Memory B cell (primary cell): ENCODE results near the gene USP36.

Source experiments
- ATAC-seq: fragments of 150-1000 bp; cut with Tn5 transposase; 2 replicates; pipeline ENCODE4 v1.10.0; 2021; ENCODE audit warnings: low read depth, mild to moderate bottlenecking, moderate library complexity
- DNase-seq, 2 donors: peaks; one replicate each; pipeline ENCODE4 v3.0.0; 2022; ENCODE audit warnings: low spot score in 2 of 2
- H3K27ac Mint-ChIP-seq: one replicate; pipeline ENCODE4 v1.8.0; 2022; ENCODE audit warnings: mild to moderate bottlenecking, moderate library complexity, mixed read lengths
- H3K27me3 Mint-ChIP-seq: one replicate; pipeline ENCODE4 v1.8.0; 2022; ENCODE audit warnings: mixed read lengths
- H3K36me3 Mint-ChIP-seq: one replicate; pipeline ENCODE4 v1.8.0; 2022; ENCODE audit warnings: mild to moderate bottlenecking, mixed read lengths
- H3K4me1 Mint-ChIP-seq: one replicate; pipeline ENCODE4 v1.8.0; 2022; ENCODE audit warnings: mixed read lengths
- H3K4me3 Mint-ChIP-seq: one replicate; pipeline ENCODE4 v1.8.0; 2022; ENCODE audit warnings: mild to moderate bottlenecking, moderate library complexity, mixed read lengths
- H3K9me3 Mint-ChIP-seq: one replicate; pipeline ENCODE4 v1.8.0; 2022; ENCODE audit warnings: mixed read lengths

The USP36 gene

DNA sequence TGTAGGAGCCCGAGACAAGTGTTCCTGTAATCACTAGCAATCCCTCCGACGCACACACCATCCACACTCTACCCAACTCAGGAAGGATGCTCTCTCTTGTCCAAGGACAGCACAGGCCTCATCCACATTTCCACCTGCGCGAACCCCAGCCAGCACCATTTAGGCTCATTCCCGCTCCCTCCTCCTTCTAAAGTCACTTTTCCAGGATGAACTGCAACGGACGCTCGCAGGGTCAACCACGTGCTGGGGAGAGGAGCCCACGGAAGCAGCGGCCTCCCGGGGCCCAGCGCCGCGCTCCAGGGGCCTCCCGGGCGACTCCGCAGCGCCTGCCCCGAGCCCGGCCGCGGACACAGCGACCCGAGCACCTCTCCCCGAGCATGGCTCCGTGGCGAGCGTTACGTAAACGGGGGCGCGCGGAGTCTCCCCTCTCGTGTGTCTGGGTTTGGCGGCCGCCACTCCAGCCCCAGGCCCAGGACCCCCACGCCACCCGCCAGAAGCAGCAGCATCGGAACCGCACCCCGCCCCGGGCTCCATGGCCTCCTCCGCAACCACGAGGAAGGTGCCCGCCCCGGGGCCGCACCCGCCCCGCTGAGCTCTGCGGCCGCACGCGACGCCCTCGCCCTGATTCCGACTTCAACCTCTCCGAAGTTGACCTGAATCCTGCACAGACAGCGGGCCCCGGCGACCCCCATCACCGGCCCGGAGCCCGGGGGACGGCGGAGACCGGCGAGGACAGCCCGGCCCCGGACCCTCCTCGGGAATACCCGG lies 668 bp downstream of the USP36 start:
- Mint-ChIP-seq H3K36me3 (peaks cover 21% of the 10 kb centered on the region), H3K9me3 (no peaks in the 10 kb centered on the region), H3K4me3 (peak overlapping the region; percentile 95), H3K27ac (peak overlapping the region; percentile 100), H3K27me3 (no peaks in the 10 kb centered on the region), H3K4me1 (peaks cover 36% of the 10 kb centered on the region)
- DNase-seq, result peak in 1 of 2 donors; percentile 65
- peak; percentile 14 for ATAC-seq

- Mint-ChIP-seq H3K27me3 (no peaks in the 10 kb centered on the region), H3K4me3 (peak overlapping the region; percentile 95), H3K9me3 (no peaks in the 10 kb centered on the region), H3K27ac (peak overlapping the region; percentile 100), H3K4me1 (peaks cover 34% of the 10 kb centered on the region), H3K36me3 (peaks cover 22% of the 10 kb centered on the region)
- DNase-seq (no peak), ATAC-seq (no peak)
Measured at GRCh38 chr17:78839235-78839761, 1.3 kb downstream of the USP36 start.

DNA sequence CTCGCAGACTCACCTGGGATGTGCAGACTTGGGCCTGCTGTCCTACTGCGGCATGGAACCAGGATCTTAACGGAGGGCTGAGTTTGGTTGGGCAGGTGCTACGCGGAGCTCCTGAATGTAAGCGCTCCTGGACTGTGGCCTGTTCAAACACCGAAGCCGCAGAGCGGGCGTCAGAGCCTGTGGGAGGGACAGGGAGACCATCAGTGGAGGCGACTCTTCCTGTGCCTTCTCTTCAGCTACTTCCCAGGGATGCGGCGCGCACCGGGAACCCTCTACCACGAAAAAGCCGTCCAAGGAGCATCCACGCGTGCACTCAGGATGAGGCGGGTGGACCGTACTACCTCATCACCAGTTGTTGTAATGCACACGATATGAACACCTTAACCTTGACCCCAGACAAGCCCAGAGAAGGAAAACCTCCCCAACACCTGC lies 2.0 kb downstream of the USP36 start:
- no peaks in the 10 kb centered on the region for H3K9me3 Mint-ChIP-seq
- H3K27ac Mint-ChIP-seq, result peak overlapping the region; percentile 100
- no peaks in the 10 kb centered on the region for H3K27me3 Mint-ChIP-seq
- ATAC-seq, result no peak
- H3K4me3 Mint-ChIP-seq, result peak overlapping the region; percentile 95
- H3K4me1 Mint-ChIP-seq, result peaks cover 32% of the 10 kb centered on the region
- DNase-seq, result no peak
- H3K36me3 Mint-ChIP-seq, result peaks cover 22% of the 10 kb centered on the region

GRCh38 chr17:78836420-78837021 lies 4.1 kb downstream of the USP36 start:
- Mint-ChIP-seq H3K4me3 (no peak overlapping the region), H3K4me1 (peaks cover 31% of the 10 kb centered on the region), H3K36me3 (peaks cover 35% of the 10 kb centered on the region), H3K27me3 (no peaks in the 10 kb centered on the region), H3K27ac (peak overlapping the region; percentile 70), H3K9me3 (no peaks in the 10 kb centered on the region)
- ATAC-seq, result no peak
- DNase-seq, result no peak

DNA sequence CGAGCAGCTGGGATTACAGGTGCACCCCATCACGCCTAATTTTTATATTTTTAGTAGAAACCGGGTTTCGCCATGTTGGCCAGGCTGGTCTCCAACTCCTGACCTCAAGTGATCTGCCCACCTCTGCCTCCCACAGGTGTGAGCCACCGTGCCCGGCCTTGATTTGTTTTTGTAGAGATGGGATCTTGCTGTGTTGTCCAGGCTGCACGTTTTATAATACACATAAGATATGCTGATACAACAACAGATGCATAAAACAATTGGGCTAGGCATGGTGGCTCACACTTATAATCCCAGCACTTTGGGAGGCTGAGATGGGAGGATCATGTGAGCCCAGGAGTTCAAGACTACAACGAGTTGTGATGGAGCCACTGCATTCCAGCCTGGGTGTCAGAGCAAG lies 6.0 kb downstream of the USP36 start:
- H3K9me3 Mint-ChIP-seq, result no peaks in the 10 kb centered on the region
- no peak overlapping the region for H3K4me3 Mint-ChIP-seq
- no peak overlapping the region for H3K27ac Mint-ChIP-seq
- ATAC-seq, result no peak
- no peak for DNase-seq
- no peaks in the 10 kb centered on the region for H3K27me3 Mint-ChIP-seq
- peaks cover 25% of the 10 kb centered on the region for H3K4me1 Mint-ChIP-seq
- peaks cover 42% of the 10 kb centered on the region for H3K36me3 Mint-ChIP-seq

DNA sequence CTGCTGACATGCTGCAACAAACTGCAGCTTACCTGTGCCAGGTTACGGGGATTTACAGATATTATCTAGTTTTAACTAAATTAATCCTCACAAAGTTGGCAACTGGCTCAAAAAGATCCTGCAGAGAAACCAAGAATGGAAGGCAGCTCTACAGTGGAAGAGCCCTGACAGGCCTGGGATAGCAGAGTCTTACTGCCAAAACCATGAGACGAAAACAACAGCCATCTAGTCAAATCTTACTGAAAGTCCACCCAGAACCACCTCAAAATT lies 8.1 kb downstream of the USP36 start:
- H3K27ac Mint-ChIP-seq, result no peak overlapping the region
- ATAC-seq (no peak), DNase-seq (no peak)
- H3K36me3 Mint-ChIP-seq, result peaks cover 45% of the 10 kb centered on the region
- no peak overlapping the region for H3K4me3 Mint-ChIP-seq
- peaks cover 10% of the 10 kb centered on the region for H3K4me1 Mint-ChIP-seq
- H3K9me3 Mint-ChIP-seq, result no peaks in the 10 kb centered on the region
- no peaks in the 10 kb centered on the region for H3K27me3 Mint-ChIP-seq

DNA sequence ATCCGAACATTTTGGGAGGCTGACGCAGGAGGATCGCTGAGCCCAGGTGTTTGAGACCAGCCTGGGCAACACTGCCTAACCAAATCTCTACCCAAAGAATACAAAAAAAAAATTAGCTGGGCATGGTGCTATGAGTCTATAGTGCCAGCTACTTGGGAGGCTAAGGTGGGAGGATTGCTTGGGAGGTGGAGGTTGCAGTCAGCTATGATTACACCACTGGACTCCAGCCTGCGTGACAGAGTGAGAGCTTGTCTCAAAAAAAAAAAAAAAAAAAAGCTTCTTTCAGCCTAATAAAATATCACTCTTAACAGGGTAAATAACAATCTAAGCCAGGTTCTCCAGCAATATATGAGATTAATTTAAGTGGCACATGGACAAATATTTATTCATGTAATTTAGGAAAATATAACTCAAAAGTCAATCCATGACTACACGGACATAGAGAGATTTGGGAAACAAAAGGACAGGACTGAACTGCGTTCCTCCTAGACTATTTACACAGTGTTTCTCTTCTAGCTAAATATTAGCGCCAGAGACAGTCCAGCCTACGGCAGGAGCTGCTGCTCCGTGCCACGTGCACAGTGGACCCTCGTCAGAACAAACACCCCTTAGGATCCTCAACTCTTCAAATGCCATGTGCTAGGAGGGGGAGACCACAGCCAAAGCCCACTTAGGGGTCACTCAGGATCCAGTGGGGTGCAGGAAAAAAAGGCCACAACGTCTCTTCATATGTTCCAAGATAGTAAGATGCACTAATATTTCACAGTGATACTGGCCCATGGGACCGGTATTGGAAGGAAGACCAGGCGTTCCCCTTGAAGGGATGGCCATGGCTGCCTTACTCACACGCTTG lies 8.7 kb downstream of the USP36 start:
- ATAC-seq (no peak), DNase-seq (no peak)
- no peaks in the 10 kb centered on the region for H3K27me3 Mint-ChIP-seq
- peaks cover 45% of the 10 kb centered on the region for H3K36me3 Mint-ChIP-seq
- no peaks in the 10 kb centered on the region for H3K9me3 Mint-ChIP-seq
- no peak overlapping the region for H3K27ac Mint-ChIP-seq
- H3K4me1 Mint-ChIP-seq, result peaks cover 12% of the 10 kb centered on the region
- H3K4me3 Mint-ChIP-seq, result no peak overlapping the region

- no peak overlapping the region for H3K27ac Mint-ChIP-seq
- H3K27me3 Mint-ChIP-seq, result no peaks in the 10 kb centered on the region
- DNase-seq (no peak), ATAC-seq (no peak)
- H3K4me1 Mint-ChIP-seq, result peaks cover 9% of the 10 kb centered on the region
- no peak overlapping the region for H3K4me3 Mint-ChIP-seq
- H3K9me3 Mint-ChIP-seq, result no peaks in the 10 kb centered on the region
- H3K36me3 Mint-ChIP-seq, result peaks cover 45% of the 10 kb centered on the region
Measured at GRCh38 chr17:78829477-78829876, 11.1 kb downstream of the USP36 start.

DNA sequence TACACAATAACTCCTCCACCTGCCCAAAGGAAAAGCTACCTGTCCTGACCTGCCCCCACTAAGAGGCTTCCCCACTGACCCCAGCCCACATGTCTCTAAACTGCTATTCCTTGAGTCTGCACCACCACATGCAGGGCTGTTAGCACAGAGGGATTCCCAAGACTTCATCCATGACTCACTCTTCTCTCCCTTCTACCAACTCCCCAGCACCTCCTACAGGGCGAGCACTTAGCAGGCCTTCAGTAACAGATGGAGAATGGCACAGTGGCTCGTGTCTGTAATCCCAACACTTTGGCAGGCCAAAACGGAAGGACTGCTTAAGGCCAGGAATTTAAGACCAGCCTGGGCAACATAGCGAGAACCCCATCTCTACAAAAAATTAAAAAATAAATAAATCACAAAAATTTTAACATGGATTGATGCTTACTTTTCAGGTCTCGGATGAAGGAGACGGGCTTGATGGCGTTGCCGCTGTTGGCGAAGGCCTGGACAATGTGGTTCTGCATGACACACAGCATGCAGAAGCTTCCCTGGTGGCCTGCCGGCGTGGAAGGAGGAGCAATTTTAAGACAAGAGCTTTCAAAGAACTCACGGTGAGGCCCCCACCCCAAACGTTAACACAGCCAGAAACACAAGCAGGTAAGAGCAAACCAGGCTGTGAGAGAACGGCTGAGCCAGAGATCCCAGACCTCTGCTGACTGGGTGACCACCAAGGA lies 12.0 kb downstream of the USP36 start:
- ATAC-seq (no peak), DNase-seq (no peak)
- Mint-ChIP-seq H3K9me3 (no peaks in the 10 kb centered on the region), H3K27ac (no peak overlapping the region), H3K36me3 (peaks cover 50% of the 10 kb centered on the region), H3K4me3 (no peak overlapping the region), H3K4me1 (peaks cover 9% of the 10 kb centered on the region), H3K27me3 (no peaks in the 10 kb centered on the region)

- no peaks in the 10 kb centered on the region for H3K9me3 Mint-ChIP-seq
- ATAC-seq (peak; percentile 68), DNase-seq (no peak)
- H3K4me3 Mint-ChIP-seq, result no peak overlapping the region
- H3K4me1 Mint-ChIP-seq, result peaks cover 12% of the 10 kb centered on the region
- no peaks in the 10 kb centered on the region for H3K27me3 Mint-ChIP-seq
- H3K36me3 Mint-ChIP-seq, result peaks cover 49% of the 10 kb centered on the region
- peak overlapping the region; percentile 8 for H3K27ac Mint-ChIP-seq
Measured at GRCh38 chr17:78826836-78827509, 13.6 kb downstream of the USP36 start.

DNA sequence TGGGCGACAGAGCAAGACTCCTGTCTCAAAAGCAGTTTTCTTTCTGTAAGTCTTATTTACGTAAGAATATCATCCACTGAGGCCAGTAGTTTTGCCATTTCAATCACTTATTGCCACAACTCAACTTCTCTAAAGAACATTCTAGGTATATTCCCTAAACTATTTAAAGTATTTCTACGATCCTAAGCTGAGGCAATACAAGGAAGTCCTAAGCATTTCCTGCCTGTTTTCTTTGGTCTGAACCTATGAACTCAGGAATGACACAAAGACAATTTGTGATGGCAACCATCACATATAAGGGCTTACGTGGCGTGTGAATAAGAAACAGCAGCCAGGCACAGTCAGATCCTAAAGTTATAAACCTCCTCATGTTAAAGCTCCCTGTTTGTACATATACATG lies 14.2 kb downstream of the USP36 start:
- no peak overlapping the region for H3K4me3 Mint-ChIP-seq
- peaks cover 12% of the 10 kb centered on the region for H3K4me1 Mint-ChIP-seq
- H3K27me3 Mint-ChIP-seq, result no peaks in the 10 kb centered on the region
- ATAC-seq (no peak), DNase-seq (no peak)
- H3K9me3 Mint-ChIP-seq, result no peaks in the 10 kb centered on the region
- H3K27ac Mint-ChIP-seq, result no peak overlapping the region
- peaks cover 45% of the 10 kb centered on the region for H3K36me3 Mint-ChIP-seq

DNA sequence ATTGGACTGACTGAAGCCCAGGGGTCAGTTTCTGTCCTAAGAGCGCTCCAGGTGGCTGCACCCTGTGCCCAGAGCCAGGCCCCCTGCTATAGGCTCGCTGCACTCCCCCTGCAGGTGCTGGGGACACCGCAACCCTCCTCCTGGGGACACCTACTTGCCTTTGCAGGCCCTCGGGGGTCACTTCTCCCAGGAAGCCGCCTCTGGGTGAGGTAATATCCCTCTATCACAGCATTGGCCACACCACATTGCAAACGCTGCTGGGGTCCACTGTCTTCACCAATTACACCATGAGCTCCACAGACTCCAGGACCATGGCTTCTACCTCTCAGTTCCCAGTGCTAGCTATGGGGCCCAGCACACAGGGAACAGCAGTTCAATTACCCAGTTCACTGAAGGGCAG lies 14.9 kb downstream of the USP36 start:
- no peaks in the 10 kb centered on the region for H3K9me3 Mint-ChIP-seq
- no peaks in the 10 kb centered on the region for H3K27me3 Mint-ChIP-seq
- peaks cover 45% of the 10 kb centered on the region for H3K36me3 Mint-ChIP-seq
- H3K4me3 Mint-ChIP-seq, result no peak overlapping the region
- no peak for ATAC-seq
- H3K27ac Mint-ChIP-seq, result peak overlapping the region; percentile 38
- H3K4me1 Mint-ChIP-seq, result peaks cover 12% of the 10 kb centered on the region
- DNase-seq, result no peak

- Mint-ChIP-seq H3K4me3 (no peak overlapping the region), H3K9me3 (no peaks in the 10 kb centered on the region), H3K36me3 (peaks cover 42% of the 10 kb centered on the region), H3K27ac (no peak overlapping the region), H3K4me1 (peaks cover 8% of the 10 kb centered on the region), H3K27me3 (no peaks in the 10 kb centered on the region)
- no peak for ATAC-seq
- DNase-seq, result no peak
Measured at GRCh38 chr17:78824240-78824639, 16.4 kb downstream of the USP36 start.
